ENCODE results near the gene TNFAIP2. TPM values are rescaled to one million over a fixed set of nuclear protein-coding genes. Genes with fewer than 3 reads are reported as not detected.
"Not testable (repeated sequence)": the region's sequence is repeated elsewhere in the genome, so short reads cannot be mapped to it uniquely, and the experiment has no call there.

Gene TNFAIP2
- total RNA-seq, 1 experiment from 2014 or later, result 90.4 TPM

DNA sequence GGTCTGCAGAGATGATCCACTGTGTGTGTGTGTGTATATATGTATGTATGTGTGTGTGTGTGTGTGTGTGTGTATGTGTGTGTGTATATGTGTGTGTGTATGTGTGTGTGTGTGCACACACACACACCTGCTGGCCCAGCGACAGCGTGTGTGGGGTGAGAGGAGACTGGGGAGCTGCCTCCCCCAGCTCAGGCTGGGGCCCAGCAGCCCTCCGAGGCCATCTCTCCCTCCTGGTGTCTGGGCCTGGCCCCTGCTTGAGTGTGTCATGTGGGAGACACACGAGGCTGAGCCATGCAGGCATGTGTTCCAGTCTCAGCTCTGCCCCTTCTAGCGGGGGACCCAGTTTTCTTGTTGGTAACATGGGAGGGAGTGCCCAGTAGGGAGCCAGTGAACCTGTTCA lies 10.0 kb upstream of the TNFAIP2 start:
- Histone ChIP-seq H3K27me3 (no peaks in the 10 kb centered on the region), H3K9me3 (no peaks in the 10 kb centered on the region), H3K36me3 (no peaks in the 10 kb centered on the region), H3K4me3 (no peak overlapping the region)
- DNase-seq, result no peak

DNA sequence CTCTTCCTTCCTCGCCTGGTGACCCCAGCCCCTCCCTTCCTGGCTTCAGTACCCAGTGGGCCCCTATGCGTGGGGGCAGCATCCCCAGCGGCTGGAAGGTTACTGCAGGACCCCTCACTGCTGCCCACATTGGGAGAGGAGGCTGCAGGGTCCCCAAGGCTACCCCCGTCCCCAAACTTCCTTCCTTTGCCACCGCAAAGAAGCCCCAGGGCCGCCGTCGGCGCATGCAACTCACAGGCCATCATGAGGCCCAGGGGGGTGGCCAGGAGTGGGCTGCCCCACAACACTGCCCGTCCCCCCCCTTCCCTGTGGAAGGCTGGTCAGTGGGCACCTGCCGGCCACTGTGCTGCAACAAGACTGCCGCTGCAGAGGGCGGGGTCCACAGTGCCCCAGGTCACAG lies 9.5 kb upstream of the TNFAIP2 start:
- no peak for DNase-seq
- H3K4me3 ChIP-seq, result no peak overlapping the region
- no peaks in the 10 kb centered on the region for H3K36me3 ChIP-seq
- no peaks in the 10 kb centered on the region for H3K9me3 ChIP-seq
- no peaks in the 10 kb centered on the region for H3K27me3 ChIP-seq

DNA sequence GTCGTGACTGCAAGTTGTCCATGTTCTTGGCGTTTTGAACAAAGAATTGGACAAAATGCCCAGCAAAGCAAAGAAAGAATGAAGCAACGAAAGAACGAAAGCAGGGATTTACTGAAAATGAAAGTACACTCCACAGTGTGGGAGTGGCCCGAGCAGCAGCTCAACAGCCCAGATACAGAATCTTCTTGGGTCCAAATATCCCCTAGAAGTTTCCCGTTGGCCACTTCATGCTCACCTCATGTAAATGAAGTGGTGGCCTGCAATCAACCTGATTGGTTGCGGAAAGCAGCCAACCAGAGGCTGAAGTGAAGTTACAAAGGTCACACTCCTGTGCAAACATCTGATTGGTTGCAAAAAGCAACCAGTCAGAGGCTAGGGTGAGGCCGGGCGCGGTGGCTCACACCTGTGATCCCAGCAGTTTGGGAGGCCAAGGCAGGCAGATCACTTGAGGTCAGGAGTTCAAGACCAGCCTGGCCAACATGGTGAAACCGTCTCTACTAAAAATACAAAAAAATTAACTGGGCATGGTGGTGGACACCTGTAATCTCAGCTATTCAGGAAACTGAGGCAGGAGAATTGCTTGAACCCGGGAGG lies 8.1 kb upstream of the TNFAIP2 start:
- H3K9me3 ChIP-seq, H3K36me3 ChIP-seq, H3K27me3 ChIP-seq, DNase-seq, H3K4me3 ChIP-seq: not testable (repeated sequence)

DNA sequence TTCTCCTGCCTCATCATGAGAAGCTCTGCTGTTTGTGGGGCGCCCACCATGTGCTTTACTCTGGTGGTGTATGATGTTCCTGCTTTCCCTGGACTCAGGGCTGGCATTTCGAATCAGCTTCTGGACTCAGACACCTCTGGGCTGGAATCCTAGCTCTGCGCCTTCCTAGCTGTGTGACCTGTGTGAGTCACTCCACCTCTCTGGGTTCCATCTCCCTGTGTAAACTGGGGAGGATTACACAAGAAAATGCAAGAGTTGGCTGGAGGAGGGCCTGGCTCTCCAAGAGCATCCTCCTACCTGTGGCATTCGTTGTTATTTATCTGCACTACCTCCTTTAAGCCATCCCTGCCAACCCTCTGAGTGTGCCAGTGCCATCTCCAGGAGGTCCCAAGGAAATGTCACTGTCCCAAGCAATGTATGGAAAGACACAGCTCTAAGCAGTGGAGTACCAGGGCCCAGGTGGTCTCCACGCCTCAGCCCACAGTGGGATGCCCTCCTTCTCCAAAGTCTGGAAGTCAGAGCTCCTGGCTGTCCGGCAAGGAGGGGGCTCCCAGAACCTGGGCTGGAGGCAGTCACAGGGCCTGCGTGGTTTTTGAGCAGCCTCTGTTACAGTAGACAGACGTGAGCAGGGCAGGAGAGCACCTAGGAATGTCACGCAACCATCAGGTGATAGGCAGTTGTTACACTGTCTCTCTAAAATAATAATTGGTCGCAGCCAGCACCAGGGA lies 7.3 kb upstream of the TNFAIP2 start:
- H3K27me3 ChIP-seq, result no peaks in the 10 kb centered on the region
- no peak overlapping the region for H3K4me3 ChIP-seq
- DNase-seq, result no peak

GRCh38 chr14:103116636-103117035 lies 6.6 kb upstream of the TNFAIP2 start:
- Histone ChIP-seq H3K9me3 (no peaks in the 10 kb centered on the region), H3K36me3 (no peaks in the 10 kb centered on the region), H3K4me3 (no peak overlapping the region), H3K27me3 (no peaks in the 10 kb centered on the region)
- no peak for DNase-seq

More for the DNA sequence above, 7.3 kb upstream of the TNFAIP2 start:
- no peaks in the 10 kb centered on the region for H3K36me3 ChIP-seq
- no peaks in the 10 kb centered on the region for H3K9me3 ChIP-seq

GRCh38 chr14:103117499-103117898 lies 5.8 kb upstream of the TNFAIP2 start:
- not testable (repeated sequence) for H3K9me3 ChIP-seq, H3K4me3 ChIP-seq, H3K36me3 ChIP-seq, DNase-seq, H3K27me3 ChIP-seq

DNA sequence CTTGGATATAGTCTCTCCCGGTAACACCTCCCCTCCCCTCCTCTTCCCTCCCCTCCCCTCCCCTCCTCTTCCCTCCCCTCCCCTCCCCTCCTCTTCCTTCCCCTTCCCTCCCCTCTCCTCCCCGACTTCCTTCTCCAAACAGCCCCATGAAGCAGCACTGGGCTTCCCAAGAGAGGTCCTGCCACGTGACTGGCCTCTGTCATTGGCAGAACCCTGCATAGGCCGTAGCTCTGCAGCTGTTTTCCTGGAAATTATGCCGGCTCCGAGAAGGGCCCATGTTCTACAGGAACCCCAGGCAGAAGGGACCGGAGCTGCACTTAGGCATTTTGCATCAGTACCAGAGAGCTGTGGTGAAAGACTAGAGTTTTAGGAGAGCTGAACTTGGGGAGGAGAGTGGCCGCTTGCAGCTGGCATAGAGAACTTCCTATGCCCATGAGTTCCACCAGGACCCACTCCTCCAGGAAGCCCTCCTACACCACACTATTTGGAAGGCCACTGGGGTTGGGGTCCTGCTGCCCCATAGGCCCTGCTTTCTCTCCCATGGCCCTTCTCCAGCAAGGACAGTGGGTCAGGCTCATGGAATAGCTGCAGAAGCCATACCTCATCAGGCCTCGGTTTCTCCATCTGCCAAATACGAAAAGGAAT lies 5.1 kb upstream of the TNFAIP2 start:
- no peak overlapping the region for H3K4me3 ChIP-seq

DNA sequence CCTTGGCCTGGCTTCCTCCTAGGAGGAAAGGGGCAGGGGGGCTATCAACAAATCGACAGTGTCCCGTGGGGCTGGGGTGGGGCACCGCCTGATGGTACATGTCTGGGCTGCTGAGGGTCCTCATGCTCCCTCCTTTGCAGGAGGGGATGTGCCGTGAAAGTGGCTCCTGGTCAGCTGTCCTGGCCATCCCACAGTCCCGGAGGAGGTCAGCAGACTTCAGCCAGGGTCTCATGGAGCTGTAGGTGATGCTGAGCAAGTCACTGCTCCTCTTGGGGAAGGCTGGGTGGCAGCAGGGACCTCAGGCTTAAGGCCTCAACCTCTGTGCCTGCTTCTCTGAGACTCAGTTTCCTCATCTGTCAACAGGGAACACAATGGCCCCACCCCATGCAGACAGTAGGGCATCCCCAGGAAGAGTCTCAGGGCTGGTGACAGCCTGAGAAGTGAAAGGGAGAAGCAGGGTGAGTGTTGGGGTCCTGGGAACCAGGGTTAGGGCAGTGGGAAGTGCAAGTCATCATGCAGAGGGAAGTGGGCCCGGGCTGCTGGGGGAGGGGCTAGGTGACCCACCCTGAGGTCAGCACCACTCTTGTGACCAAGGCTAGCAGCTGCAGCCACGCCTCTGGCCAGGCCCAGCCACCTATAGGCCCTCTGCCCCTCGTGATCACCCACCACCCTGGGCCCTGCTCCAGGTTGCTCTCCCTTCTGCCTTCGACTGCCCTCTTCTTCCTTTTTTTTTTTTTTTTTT lies 4.4 kb upstream of the TNFAIP2 start:
- no peaks in the 10 kb centered on the region for H3K36me3 ChIP-seq
- H3K27me3 ChIP-seq, result no peaks in the 10 kb centered on the region
- H3K4me3 ChIP-seq, result no peak overlapping the region
- H3K9me3 ChIP-seq, result no peaks in the 10 kb centered on the region
- DNase-seq, result no peak

More for the DNA sequence above, 5.1 kb upstream of the TNFAIP2 start:
- Histone ChIP-seq H3K36me3 (no peaks in the 10 kb centered on the region), H3K9me3 (no peaks in the 10 kb centered on the region), H3K27me3 (no peaks in the 10 kb centered on the region)
- peak; percentile 39 for DNase-seq

DNA sequence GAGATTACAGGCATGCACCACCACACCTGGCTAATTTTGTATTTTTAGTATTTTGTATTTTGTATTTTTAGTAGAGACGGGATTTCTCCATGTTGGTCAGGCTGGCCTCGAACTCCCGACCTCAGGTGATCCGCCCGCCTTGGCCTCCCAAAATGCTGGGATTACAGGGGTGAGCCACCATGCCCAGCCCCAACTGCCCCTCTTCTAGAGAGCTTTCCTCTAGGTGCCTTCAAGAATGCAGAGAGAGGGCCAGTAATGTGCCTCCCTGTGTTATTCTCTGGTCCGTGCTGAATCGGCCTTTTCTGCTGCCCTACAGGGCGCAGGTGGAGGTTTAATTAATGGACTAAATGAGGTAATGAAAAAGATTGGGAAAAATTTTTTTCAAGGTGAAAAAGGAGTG lies 3.7 kb upstream of the TNFAIP2 start:
- H3K4me3 ChIP-seq, DNase-seq, H3K36me3 ChIP-seq, H3K9me3 ChIP-seq, H3K27me3 ChIP-seq: not testable (repeated sequence)

DNA sequence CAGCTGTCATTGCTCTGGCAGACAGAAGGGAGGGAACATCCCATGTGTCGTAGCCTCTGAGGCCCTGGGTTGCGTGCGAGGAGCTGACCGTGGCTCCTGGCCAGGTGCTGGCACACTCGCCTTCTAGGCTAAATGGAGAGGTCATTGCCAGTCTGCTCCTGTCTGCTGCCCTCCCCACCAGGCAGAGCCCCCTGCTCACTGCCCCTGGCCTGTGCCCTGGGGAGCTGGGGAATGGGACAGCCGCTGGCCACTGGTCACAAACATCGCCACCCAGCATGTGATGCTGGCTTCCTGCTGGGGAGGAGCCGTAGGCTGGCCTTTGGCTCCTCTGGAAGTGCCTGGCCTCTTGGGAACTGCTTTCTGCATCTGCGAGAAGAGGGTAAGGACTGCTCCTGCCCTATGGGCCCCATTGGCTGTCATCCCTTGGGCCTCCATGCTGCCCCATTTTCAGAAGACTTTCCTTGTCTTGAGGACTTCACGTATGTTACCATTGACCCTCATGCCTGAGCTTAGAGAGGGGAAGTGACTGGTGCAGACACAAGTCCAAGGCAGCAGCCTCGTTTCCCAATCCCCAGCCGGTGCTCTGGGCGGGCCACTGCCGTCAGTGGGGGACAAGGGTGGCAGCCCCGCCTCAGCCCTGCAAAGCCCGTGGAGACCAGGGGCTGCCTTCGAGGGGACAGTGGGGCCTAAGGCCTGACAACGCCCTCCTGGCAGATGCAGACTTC lies 2.0 kb upstream of the TNFAIP2 start:
- H3K27me3 ChIP-seq, result no peaks in the 10 kb centered on the region
- no peaks in the 10 kb centered on the region for H3K36me3 ChIP-seq
- no peak for DNase-seq
- H3K9me3 ChIP-seq, result no peaks in the 10 kb centered on the region
- H3K4me3 ChIP-seq, result no peak overlapping the region

GRCh38 chr14:103121846-103122584 lies 1.2 kb upstream of the TNFAIP2 start:
- Histone ChIP-seq H3K36me3 (no peaks in the 10 kb centered on the region), H3K9me3 (no peaks in the 10 kb centered on the region), H3K4me3 (no peak overlapping the region), H3K27me3 (no peaks in the 10 kb centered on the region)
- DNase-seq, result no peak

GRCh38 chr14:103122585-103122946 lies 695 bp upstream of the TNFAIP2 start:
- H3K9me3 ChIP-seq, result no peaks in the 10 kb centered on the region
- no peak overlapping the region; the same call in 1 of the 2 replicates for H3K4me3 ChIP-seq
- DNase-seq, result no peak
- H3K27me3 ChIP-seq, result no peaks in the 10 kb centered on the region
- H3K36me3 ChIP-seq, result peaks cover 2% of the 10 kb centered on the region; the same call in 1 of the 2 replicates

GRCh38 chr14:103123634-103124500 lies 606 bp downstream of the TNFAIP2 start:
- DNase-seq, result peak; percentile 55
- H3K9me3 ChIP-seq, result no peaks in the 10 kb centered on the region
- H3K36me3 ChIP-seq, result peaks cover 8% of the 10 kb centered on the region
- peak overlapping the region; percentile 64 for H3K4me3 ChIP-seq
- H3K27me3 ChIP-seq, result no peaks in the 10 kb centered on the region

GRCh38 chr14:103124501-103125001 lies 1.3 kb downstream of the TNFAIP2 start:
- no peak for DNase-seq
- Histone ChIP-seq H3K27me3 (no peaks in the 10 kb centered on the region), H3K4me3 (peak overlapping the region; percentile 64), H3K36me3 (peaks cover 8% of the 10 kb centered on the region), H3K9me3 (no peaks in the 10 kb centered on the region)
